ENCODE data around the gene MMP14. TPM values are rescaled to one million over a fixed set of nuclear protein-coding genes. Genes with fewer than 3 reads are reported as not detected.

The MMP14 gene
- total and polyA plus RNA-seq, 2 of the 13 experiments (the other 11 are each of a cell fraction or from before 2014, with no cell fraction given): 5.2 to 9.8 TPM

GRCh38 chr14:22807432-22808087, 28.8 kb upstream of the MMP14 start (continued):
- TF ChIP-seq ZNF33B (CRISPR knock-in tag; IDR thresholded peaks at IDR 0.05) (peak; percentile 83; the same call in 1 of the 2 replicates), HNF1B (CRISPR knock-in tag; IDR thresholded peaks at IDR 0.05) (no peak), PHF21A (CRISPR knock-in tag; IDR thresholded peaks at IDR 0.05) (peak; percentile 86; the same call in 1 of the 2 replicates), MAX (IDR thresholded peaks at IDR 0.05) (peak; percentile 44; the same call in 1 of the 2 replicates), ZNF567 (CRISPR knock-in tag; IDR thresholded peaks at IDR 0.05; ENCODE audit: borderline replicate concordance) (no peak), ZBTB7B (CRISPR knock-in tag; IDR thresholded peaks at IDR 0.05) (peak; percentile 56; the same call in 1 of the 2 replicates), ZNF362 (CRISPR knock-in tag; IDR thresholded peaks at IDR 0.05; ENCODE audit: borderline replicate concordance) (no peak), SMYD3 (CRISPR knock-in tag; IDR thresholded peaks at IDR 0.05) (no peak), CENPT (CRISPR knock-in tag; IDR thresholded peaks at IDR 0.05; ENCODE audit: low read depth) (no peak), ARNTL (CRISPR knock-in tag; IDR thresholded peaks at IDR 0.05) (peak; percentile 37; the same call in 1 of the 2 replicates), TGIF2 (CRISPR knock-in tag; IDR thresholded peaks at IDR 0.05) (no peak), KAT8 (CRISPR knock-in tag; IDR thresholded peaks at IDR 0.05) (no peak), MTF2 (CRISPR knock-in tag; IDR thresholded peaks at IDR 0.05; ENCODE audit: borderline replicate concordance) (no peak), ZNF18 (CRISPR knock-in tag; IDR thresholded peaks at IDR 0.05; ENCODE audit: insufficient replicate concordance) (no peak), FOXA1 (IDR thresholded peaks at IDR 0.05) (no peak), FOXA1 (CRISPR knock-in tag; IDR thresholded peaks at IDR 0.05) (no peak), ATAD3A (CRISPR knock-in tag; IDR thresholded peaks at IDR 0.05) (no peak), RFXAP (CRISPR knock-in tag; IDR thresholded peaks at IDR 0.05; ENCODE audit: borderline replicate concordance) (no peak; the same call in 1 of the 2 replicates), ZNF770 (CRISPR knock-in tag; IDR thresholded peaks at IDR 0.05) (peak; percentile 94), MLXIP (CRISPR knock-in tag; IDR thresholded peaks at IDR 0.05; ENCODE audit: borderline replicate concordance) (no peak), HDAC2 (CRISPR knock-in tag; IDR thresholded peaks at IDR 0.05) (peak; percentile 74; the same call in 1 of the 2 replicates)
